Glutamatergic neuron (in vitro differentiated cells): ENCODE results near the gene AIF1. TPM values are rescaled to one million over a fixed set of nuclear protein-coding genes. Genes with fewer than 3 reads are reported as not detected.

Source experiments
- DNase-seq: peaks from one replicate; pipeline ENCODE4 v3.0.0; 2022
- H3K27ac Mint-ChIP-seq: one replicate; pipeline ENCODE4 v1.8.0; 2020; ENCODE audit warnings: mild to moderate bottlenecking, mixed read lengths, inconsistent platforms; ENCODE audit not compliant: unreplicated experiment
- H3K27me3 Mint-ChIP-seq: one replicate; pipeline ENCODE4 v1.8.0; 2020; ENCODE audit warnings: mild to moderate bottlenecking, moderate library complexity, mixed read lengths, inconsistent platforms; ENCODE audit not compliant: unreplicated experiment
- H3K36me3 Mint-ChIP-seq: one replicate; pipeline ENCODE4 v1.8.0; 2020; ENCODE audit warnings: mild to moderate bottlenecking, mixed read lengths, inconsistent platforms; ENCODE audit not compliant: unreplicated experiment
- H3K4me1 Mint-ChIP-seq: one replicate; pipeline ENCODE4 v1.8.0; 2020; ENCODE audit warnings: mild to moderate bottlenecking, low read depth, mixed read lengths, inconsistent platforms; ENCODE audit not compliant: unreplicated experiment
- H3K4me3 Mint-ChIP-seq: one replicate; pipeline ENCODE4 v1.8.0; 2020; ENCODE audit warnings: mild to moderate bottlenecking, mixed read lengths, inconsistent platforms; ENCODE audit not compliant: unreplicated experiment
- H3K9me3 Mint-ChIP-seq: one replicate; pipeline ENCODE4 v1.8.0; 2020; ENCODE audit warnings: mild to moderate bottlenecking, moderate library complexity, mixed read lengths, inconsistent platforms; ENCODE audit not compliant: unreplicated experiment
- total RNA-seq: library from RNA; stranded (reverse); fragmentation: NEBNext Ultra II Directional; extraction: Animal tissue kit (Norgen Biotek cat#: 25700); gene quantifications from one replicate; pipeline ENCODE4 v1.2.1, GENCODE V29; 2021; ENCODE audit not compliant: unreplicated experiment
- TF ChIP-seq, protein P1 (sequence below): fragments of 200-600 bp; sonication (generic); IDR thresholded peaks from one replicate; pipeline ENCODE4 v1.5.0; 2021; ENCODE audit not compliant: partially characterized antibody, unreplicated experiment

Gene AIF1
- total RNA-seq, 1 donor from 2014 or later = not detected

- TF ChIP-seq, protein P1, sequence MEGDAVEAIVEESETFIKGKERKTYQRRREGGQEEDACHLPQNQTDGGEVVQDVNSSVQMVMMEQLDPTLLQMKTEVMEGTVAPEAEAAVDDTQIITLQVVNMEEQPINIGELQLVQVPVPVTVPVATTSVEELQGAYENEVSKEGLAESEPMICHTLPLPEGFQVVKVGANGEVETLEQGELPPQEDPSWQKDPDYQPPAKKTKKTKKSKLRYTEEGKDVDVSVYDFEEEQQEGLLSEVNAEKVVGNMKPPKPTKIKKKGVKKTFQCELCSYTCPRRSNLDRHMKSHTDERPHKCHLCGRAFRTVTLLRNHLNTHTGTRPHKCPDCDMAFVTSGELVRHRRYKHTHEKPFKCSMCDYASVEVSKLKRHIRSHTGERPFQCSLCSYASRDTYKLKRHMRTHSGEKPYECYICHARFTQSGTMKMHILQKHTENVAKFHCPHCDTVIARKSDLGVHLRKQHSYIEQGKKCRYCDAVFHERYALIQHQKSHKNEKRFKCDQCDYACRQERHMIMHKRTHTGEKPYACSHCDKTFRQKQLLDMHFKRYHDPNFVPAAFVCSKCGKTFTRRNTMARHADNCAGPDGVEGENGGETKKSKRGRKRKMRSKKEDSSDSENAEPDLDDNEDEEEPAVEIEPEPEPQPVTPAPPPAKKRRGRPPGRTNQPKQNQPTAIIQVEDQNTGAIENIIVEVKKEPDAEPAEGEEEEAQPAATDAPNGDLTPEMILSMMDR = no peak
- DNase-seq = no peak
- peak overlapping the region; percentile 89 for H3K4me3 Mint-ChIP-seq
- peaks cover 4% of the 10 kb centered on the region for H3K36me3 Mint-ChIP-seq
- peaks cover 4% of the 10 kb centered on the region for H3K9me3 Mint-ChIP-seq
- peaks cover 6% of the 10 kb centered on the region for H3K27me3 Mint-ChIP-seq
- peaks cover 20% of the 10 kb centered on the region for H3K4me1 Mint-ChIP-seq
- peak overlapping the region; percentile 89 for H3K27ac Mint-ChIP-seq
Measured at GRCh38 chr6:31621320-31621939, 6.4 kb downstream of the AIF1 start.

GRCh38 chr6:31621991-31622390, 7.0 kb downstream of the AIF1 start:
- Mint-ChIP-seq H3K27me3 (peaks cover 8% of the 10 kb centered on the region), H3K36me3 (peaks cover 4% of the 10 kb centered on the region), H3K27ac (peak overlapping the region; percentile 89), H3K4me3 (peak overlapping the region; percentile 89), H3K4me1 (peaks cover 17% of the 10 kb centered on the region), H3K9me3 (peaks cover 4% of the 10 kb centered on the region)
- no peak for DNase-seq
- TF ChIP-seq, protein P1 = no peak

GRCh38 chr6:31622684-31623091, 7.7 kb downstream of the AIF1 start:
- Mint-ChIP-seq H3K36me3 (peaks cover 7% of the 10 kb centered on the region), H3K4me3 (peak overlapping the region; percentile 89), H3K9me3 (peaks cover 8% of the 10 kb centered on the region), H3K27ac (peak overlapping the region; percentile 89), H3K27me3 (peaks cover 8% of the 10 kb centered on the region), H3K4me1 (peaks cover 17% of the 10 kb centered on the region)
- no peak for DNase-seq
- TF ChIP-seq, protein P1 = no peak

DNA sequence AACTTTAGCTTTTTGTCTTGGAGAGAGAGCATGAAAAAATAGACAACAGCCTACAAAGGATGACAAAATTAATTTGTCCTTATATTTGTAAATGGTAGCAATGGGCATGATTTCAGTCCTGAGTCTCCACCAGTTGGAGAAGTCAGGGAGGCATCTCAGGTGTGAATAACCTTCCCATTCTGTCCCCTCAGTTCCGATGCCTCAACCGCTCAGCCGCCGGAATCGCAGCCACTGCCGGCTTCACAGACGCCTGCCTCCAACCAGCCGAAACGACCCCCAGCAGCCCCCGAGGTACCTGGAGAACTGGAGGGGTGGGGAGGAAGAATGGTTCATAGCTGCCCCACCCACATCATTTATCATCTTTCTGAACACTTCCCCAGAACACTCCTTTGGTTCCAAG, 9.0 kb downstream of the AIF1 start:
- Mint-ChIP-seq H3K4me1 (peaks cover 17% of the 10 kb centered on the region), H3K36me3 (peaks cover 8% of the 10 kb centered on the region), H3K9me3 (peaks cover 6% of the 10 kb centered on the region), H3K27ac (peak overlapping the region; percentile 62), H3K4me3 (peak overlapping the region; percentile 75), H3K27me3 (peaks cover 8% of the 10 kb centered on the region)
- TF ChIP-seq, protein P1 = no peak
- DNase-seq = no peak

DNA sequence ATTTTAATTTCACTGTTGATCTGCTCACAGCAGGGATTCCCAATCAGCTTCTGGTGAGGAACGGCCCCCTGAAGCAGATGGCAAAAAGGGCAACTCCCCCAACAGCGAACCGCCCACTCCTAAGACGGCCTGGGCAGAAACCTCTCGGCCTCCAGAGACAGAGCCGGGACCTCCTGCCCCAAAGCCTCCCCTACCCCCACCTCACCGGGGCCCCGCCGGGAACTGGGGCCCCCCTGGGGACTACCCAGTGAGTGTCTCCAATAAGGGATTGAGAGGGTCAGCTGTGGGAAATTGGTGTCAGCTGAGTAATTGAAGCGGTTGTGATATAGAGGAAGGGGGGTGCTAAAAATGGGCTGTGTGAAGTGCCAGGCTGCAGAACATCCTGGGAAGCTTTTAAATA, 11.9 kb downstream of the AIF1 start:
- H3K27me3 Mint-ChIP-seq = peaks cover 8% of the 10 kb centered on the region
- no peak overlapping the region for H3K4me3 Mint-ChIP-seq
- no peak for DNase-seq
- no peak overlapping the region for H3K27ac Mint-ChIP-seq
- peaks cover 6% of the 10 kb centered on the region for H3K9me3 Mint-ChIP-seq
- peaks cover 14% of the 10 kb centered on the region for H3K36me3 Mint-ChIP-seq
- peaks cover 17% of the 10 kb centered on the region for H3K4me1 Mint-ChIP-seq
- TF ChIP-seq, protein P1 = no peak
